GM21529 (cell line): ENCODE data around the gene APPBP2.
"Not testable (repeated sequence)": the region's sequence is repeated elsewhere in the genome, so short reads cannot be mapped to it uniquely, and the experiment has no call there.

Source experiments
- ATAC-seq: cut with Tn5 transposase; IDR thresholded peaks from one replicate; pipeline ENCODE4 v1.9.1; 2021; ENCODE audit not compliant: unreplicated experiment

The APPBP2 gene

GRCh38 chr17:60496041-60496440 is 30.0 kb downstream of the APPBP2 start:
- ATAC-seq: no peak

GRCh38 chr17:60495260-60495659 is 30.8 kb downstream of the APPBP2 start:
- ATAC-seq: no peak

DNA sequence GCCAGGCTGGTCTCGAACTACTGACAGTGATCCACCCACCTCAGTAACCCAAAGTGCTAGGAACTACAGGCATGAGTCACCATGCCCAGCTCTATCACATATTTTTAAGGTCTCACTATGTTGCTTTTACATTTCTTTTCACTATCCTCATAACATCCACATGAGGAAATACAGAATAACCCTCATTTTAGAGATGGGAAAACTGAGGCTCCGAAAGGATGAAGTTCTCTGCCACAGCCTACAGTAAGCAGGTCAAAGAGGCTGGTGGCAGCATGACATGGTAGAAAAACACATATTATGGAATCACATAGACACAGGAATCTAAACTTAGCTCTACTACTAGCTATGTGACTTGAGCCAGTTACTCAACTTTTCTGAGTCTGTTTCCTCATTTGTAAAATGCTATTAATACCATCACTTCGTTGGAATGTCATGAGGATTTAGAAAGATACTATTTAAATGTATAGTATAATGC is 32.2 kb downstream of the APPBP2 start:
- no peak for ATAC-seq

- ATAC-seq: no peak
Observed at GRCh38 chr17:60491771-60492170, 34.3 kb downstream of the APPBP2 start.

- not testable (repeated sequence) for ATAC-seq
Observed at GRCh38 chr17:60490594-60490993, 35.4 kb downstream of the APPBP2 start.

DNA sequence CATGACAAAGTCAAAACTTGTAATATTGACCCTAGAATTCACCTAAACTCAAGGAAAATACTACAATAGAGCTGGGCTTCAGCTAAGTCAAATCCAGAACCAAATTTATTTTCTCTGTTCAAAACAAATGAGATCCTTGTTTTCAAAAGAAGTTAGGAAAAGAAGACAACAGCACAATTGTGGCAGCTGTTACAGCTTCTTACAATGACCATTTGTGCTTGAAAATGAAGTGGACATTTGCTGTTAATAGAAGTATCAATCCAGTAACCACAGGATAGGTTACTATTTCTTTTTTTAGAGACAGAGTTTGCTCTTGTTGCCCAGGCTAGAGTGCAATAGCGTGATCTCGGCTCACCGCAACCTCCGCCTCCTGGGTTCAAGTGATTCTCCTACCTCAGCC is 44.4 kb downstream of the APPBP2 start:
- no peak for ATAC-seq

- no peak for ATAC-seq
Observed at GRCh38 chr17:60473788-60474187, 52.3 kb downstream of the APPBP2 start.

GRCh38 chr17:60472449-60472848 is 53.6 kb downstream of the APPBP2 start:
- no peak for ATAC-seq

- no peak for ATAC-seq
Observed at GRCh38 chr17:60471451-60471850, 54.6 kb downstream of the APPBP2 start.

- no peak for ATAC-seq
Observed at GRCh38 chr17:60468371-60468770, 57.7 kb downstream of the APPBP2 start.

- ATAC-seq: no peak
Observed at GRCh38 chr17:60464343-60464742, 61.7 kb downstream of the APPBP2 start.

DNA sequence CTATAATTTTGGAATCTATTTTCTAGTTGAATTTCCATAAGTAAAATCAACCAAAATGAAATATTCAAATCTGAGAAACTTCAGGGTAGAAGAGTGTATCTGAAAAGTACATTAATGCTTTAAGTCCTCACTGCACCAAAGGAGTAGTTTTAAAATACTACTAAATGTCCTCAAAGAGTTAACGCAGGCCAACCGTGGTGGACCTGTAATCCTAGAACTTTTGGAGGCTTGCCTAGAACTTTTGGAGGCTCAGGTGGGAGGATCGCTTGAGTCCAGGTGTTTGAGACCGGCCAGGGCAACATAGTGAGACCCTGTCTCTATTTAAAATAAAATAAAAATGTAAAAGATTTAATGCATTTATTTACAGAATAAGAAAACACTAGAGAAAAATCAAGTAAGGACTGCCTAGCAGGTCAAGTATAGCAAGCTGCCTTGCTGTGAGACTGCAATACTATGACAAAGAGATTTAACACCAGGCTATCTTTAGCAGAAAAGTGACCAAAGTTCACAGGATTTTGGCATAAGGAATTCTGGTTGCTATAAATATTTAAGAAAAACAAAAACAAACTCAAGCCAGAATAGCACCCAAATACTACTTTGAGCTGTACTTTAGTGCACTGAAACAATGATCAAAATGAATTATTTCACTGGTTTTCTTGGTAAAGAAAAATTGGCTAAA is 62.7 kb downstream of the APPBP2 start:
- no peak for ATAC-seq

GRCh38 chr17:60461584-60461983 is 64.5 kb downstream of the APPBP2 start:
- no peak for ATAC-seq

DNA sequence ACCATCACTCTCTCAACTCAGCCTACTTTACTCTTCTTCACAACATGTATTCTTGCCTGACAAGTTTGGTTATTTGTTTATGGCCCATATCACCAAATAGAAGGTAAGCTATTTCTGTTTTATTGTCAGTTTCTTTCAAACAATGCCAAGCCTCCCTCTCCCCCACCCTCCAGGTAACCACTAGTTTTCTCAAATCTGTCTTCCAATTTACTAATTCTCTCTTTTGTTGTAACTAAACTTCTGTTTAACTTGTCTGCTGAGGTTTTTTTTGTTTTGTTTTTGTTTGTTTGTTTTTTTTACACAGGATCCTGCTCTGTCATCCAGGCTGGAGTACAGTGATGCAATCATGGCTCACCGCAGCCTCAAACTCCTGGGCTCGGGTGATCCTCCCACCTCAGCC is 68.9 kb downstream of the APPBP2 start:
- ATAC-seq: no peak

DNA sequence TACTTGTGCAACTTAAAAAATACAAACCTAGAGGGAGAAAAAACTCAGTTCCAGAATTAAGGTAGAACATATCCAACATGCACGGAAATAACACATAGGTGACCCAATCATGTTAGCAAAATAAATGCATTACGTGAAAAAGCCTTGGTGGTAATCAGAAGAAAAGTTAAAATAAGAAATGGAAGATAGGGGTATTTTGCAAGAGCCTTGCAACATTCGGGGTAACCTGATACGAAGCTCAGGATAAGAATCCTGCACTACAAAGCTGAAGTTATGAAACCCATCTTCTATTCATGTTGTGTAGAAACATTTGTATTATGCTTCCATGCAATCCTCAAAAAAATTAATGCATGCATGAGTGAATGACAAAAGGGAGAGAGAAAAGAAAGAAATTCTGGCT is 70.7 kb downstream of the APPBP2 start:
- ATAC-seq: no peak

- ATAC-seq: no peak
Observed at GRCh38 chr17:60451965-60452364, 74.1 kb downstream of the APPBP2 start.

DNA sequence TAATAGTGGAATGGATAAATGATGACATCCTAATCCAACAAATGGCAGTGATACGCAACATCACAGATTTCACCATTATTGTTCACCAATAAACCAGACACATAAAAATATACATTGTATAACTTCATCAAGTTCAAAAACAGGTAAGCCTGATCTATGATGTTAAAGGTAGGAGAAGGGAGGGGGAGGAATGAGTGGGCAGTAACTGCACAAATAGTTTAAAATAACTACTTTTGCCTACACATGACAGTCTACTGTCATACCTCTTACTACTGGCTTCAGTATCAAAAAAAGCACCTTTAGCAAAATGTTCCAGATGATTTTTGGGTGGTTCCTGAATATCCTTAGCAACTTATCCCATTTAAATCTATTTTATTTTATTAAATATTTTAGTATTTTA is 75.0 kb downstream of the APPBP2 start:
- no peak for ATAC-seq

GRCh38 chr17:60447375-60447774 is 78.7 kb downstream of the APPBP2 start:
- ATAC-seq: no peak

- no peak for ATAC-seq
Observed at GRCh38 chr17:60445144-60445543, 80.9 kb downstream of the APPBP2 start.

GRCh38 chr17:60443713-60444112 is 82.3 kb downstream of the APPBP2 start:
- ATAC-seq: no peak

GRCh38 chr17:60442271-60443173 is 83.5 kb downstream of the APPBP2 start:
- ATAC-seq: no peak

DNA sequence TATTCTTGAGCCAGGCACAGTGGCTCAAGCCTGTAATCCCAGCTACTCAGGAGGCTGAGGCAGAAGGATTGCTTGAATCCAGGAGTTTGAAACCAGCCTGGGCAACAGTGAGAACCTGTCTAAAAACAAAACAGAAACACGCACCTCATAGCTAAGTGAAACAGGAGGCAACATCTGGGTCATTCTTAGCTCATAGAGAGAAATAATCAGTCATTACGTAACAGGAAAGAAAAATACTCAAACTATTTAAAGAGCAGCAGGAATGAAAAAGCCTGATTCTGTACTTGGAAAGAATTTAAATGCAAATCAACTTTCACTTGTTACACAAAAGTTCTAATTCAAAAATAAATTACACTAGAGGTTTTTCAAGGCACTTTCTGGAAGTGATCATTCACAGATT is 86.5 kb downstream of the APPBP2 start:
- peak; percentile 60 for ATAC-seq
